ENCODE results near the gene VBP1.

DNA sequence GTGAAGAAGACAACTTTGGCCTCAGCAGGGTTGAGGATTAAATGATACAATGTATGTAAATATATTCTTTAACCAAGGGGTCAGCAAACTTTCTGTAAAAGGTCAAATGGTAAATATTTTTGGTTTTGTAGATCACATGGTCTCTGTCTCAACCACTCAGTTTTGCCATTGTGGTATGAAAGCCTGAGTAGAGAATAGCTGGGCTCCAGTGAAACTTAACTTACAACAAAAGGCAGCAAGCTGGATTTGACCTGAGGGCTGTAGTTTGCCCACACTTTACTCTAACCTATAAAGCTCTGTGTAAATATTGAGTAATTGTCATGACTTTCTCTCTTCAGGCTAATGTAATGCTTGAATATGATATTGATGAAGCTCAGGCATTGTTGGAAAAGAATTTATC lies 19.6 kb downstream of the VBP1 start:
- TF ChIP-seq, protein P1, sequence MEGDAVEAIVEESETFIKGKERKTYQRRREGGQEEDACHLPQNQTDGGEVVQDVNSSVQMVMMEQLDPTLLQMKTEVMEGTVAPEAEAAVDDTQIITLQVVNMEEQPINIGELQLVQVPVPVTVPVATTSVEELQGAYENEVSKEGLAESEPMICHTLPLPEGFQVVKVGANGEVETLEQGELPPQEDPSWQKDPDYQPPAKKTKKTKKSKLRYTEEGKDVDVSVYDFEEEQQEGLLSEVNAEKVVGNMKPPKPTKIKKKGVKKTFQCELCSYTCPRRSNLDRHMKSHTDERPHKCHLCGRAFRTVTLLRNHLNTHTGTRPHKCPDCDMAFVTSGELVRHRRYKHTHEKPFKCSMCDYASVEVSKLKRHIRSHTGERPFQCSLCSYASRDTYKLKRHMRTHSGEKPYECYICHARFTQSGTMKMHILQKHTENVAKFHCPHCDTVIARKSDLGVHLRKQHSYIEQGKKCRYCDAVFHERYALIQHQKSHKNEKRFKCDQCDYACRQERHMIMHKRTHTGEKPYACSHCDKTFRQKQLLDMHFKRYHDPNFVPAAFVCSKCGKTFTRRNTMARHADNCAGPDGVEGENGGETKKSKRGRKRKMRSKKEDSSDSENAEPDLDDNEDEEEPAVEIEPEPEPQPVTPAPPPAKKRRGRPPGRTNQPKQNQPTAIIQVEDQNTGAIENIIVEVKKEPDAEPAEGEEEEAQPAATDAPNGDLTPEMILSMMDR (conservative IDR thresholded peaks at IDR 0.05 in 1 of 2, IDR thresholded peaks at IDR 0.05 in 1 of 2; ENCODE audit: extremely low read depth in 1 of 2, insufficient read depth in 1 of 2, low read depth in 1 of 2, low read length in 2 of 2), result no peak
- no peak for TF ChIP-seq EZH2 (IDR thresholded peaks at IDR 0.05; ENCODE audit: borderline replicate concordance, low read length)
